Stimulated activated CD8-positive, alpha-beta memory T cell treated with anti-CD3 and anti-CD28 coated beads, Interleukin-4, amount 100 ng/mL, for 1 hour (primary cell): Measurements from ENCODE around the gene DPYD.

Experiments
- DNase-seq, 2 donors: peaks; one replicate each; pipeline ENCODE4 v3.0.0-alpha.2; 2020; ENCODE audit warnings: low read depth in 2 of 2, low spot score in 1 of 2

Gene DPYD

GRCh38 chr1:97712980-97713379 is 207.9 kb downstream of the DPYD start:
- no peak for DNase-seq

- no peak for DNase-seq
Observed at GRCh38 chr1:97711858-97712257, 209.0 kb downstream of the DPYD start.

DNA sequence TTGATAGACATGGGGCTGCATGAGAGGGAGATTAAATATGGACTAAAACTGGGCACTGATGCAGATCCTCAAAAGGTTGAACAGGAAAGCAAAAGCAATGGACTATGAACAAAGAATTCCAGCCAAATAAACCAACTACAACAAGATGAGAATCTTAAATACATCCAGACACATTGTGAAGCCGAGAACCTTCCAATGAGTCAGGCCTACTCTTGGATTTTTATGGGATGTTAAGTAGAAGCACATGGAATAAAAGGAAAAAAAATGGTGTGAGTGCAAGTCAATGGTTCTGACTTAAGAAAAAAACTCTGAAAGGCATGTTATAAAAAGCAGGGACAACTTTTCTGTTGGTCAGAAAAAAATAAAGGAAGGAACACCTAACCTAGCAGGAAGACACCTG is 227.2 kb downstream of the DPYD start:
- no peak for DNase-seq

DNA sequence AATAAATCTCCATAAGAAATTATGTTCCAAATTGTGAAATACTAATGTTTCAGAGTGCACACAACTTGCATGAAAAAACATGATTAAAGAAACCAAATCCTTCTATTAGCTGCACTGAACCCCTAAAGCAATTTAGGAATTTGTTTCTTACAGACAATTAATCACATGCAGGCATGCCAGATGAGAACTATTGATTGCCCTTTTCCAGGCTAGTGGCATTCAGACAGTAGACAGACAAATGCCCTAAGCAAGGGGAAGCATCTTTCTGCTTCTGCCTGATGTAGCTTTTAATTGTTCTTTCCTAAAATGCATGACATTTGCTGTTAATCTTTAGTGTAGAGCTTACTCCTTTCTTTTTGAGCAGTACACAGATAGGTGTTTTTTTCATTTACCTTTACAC is 229.5 kb downstream of the DPYD start:
- DNase-seq: no peak

DNA sequence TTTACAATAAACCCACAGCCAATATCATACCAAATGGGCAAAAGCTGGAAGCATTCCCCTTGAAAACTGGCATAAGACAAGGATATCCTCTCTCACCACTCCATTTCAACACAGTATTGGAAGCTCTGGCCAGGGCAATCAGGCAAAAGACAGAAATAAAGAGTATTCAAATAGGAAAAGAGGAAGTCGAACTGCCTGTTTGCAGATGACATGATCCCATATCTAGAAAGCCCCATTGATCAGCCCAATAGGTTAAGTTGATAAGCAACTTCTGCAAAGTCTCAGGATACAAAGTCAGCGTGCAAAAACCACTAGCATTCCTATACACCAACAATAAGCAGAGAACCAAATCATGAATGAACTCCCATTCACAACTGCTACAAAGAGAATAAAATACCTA is 235.5 kb downstream of the DPYD start:
- DNase-seq: no peak

GRCh38 chr1:97680894-97681293 is 239.9 kb downstream of the DPYD start:
- DNase-seq: no peak

- DNase-seq: no peak
Observed at GRCh38 chr1:97680470-97680869, 240.4 kb downstream of the DPYD start.

DNA sequence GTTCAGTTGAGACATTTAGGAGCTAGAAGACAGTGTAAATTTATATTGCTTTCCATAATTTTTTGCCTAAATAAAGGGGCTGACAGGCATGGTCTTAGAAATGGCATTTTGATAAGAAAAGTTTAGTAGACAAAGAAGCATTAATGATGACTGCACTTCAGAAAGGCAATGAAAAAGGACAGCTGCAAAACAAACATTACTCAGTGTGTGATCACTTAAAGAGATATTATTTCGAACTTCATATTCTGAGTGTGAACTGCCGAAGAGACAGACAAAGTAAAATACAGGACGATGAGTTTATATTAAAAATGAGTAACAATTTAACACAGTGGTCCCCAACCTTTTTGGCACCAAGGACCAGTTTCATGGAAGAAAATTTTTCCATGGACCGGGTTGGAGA is 243.1 kb downstream of the DPYD start:
- DNase-seq: no peak

GRCh38 chr1:97674517-97674916 is 246.3 kb downstream of the DPYD start:
- DNase-seq: no peak

GRCh38 chr1:97668945-97669344 is 251.9 kb downstream of the DPYD start:
- no peak for DNase-seq

GRCh38 chr1:97660431-97661105 is 260.3 kb downstream of the DPYD start:
- DNase-seq: no peak

GRCh38 chr1:97654876-97655585 is 265.8 kb downstream of the DPYD start:
- no peak for DNase-seq

DNA sequence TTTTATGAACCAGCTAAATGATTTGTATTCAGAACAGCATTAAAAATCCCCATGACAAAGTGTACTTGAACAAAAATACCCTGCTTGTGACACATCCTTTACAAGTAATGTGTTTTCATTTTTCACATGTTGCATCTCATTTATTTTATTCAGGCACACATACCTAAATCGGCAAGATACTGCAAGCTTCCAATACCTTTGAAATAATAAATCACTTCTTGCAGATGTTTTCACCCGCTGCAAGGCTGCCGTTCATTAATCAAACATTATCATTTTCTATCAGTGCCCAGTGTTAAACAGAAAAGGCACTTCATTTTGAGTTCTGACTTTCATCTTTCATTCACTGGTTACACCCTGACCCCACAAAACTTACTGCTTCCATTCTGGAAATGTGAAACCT is 269.6 kb downstream of the DPYD start:
- no peak for DNase-seq

DNA sequence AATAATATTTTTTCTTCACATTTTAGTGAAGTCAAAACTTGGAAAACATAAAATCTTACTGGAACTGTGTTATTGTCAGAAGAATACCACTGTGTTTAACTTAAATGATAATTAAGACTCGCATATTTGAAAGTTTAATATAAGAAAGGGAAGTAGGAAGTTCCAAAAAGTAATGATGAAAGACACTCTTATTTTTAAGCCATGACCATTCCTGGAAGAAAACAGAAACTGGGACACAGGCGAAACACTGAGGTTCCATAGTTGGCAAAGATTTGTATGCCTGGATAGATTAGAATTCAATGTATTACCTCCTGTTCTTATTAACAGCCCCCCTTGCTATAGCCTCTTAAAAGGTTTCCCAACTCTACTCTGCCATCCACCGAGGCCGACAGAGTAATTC is 271.2 kb downstream of the DPYD start:
- DNase-seq: no peak

GRCh38 chr1:97647776-97648175 is 273.1 kb downstream of the DPYD start:
- DNase-seq: no peak

DNA sequence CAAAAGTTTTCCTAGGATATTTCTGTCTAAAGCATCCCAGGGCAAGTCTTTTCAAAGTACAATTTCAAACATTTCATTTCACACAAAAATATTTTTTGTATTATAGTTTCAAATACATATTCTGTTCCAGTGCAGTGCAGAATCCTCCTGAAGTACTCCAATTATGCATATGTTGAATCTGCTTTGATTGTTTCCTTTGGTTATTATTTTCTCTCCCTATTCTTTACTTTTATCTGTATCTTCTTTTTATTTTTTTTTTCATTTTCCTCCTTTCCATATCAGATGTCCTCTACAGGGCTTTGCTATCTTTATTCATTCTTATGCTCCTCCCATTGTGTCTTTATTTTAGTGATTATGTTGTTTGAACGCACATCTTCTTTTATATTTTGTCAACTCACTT is 274.8 kb downstream of the DPYD start:
- DNase-seq: no peak

- no peak for DNase-seq
Observed at GRCh38 chr1:97640677-97641076, 280.2 kb downstream of the DPYD start.

GRCh38 chr1:97636941-97637340 is 283.9 kb downstream of the DPYD start:
- DNase-seq: no peak

- DNase-seq: no peak
Observed at GRCh38 chr1:97634758-97635157, 286.1 kb downstream of the DPYD start.

DNA sequence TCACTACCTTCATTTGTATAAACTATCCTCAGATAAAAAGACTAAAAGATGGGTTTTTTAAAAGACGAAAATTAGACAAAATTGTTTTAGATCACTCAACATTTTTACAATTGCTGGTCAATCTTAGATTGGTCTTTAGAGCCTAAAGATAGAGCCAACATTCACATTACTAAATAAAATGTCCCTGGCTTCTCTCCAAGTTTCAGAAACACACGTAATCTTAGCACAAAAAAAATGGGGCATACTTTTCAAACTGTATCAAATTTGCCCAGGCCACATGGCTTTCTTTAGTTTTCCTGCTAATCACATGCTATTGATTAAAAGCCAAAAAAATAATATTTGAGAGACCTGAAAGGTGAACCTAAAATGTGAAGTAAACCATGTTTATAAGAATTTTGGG is 288.1 kb downstream of the DPYD start:
- no peak for DNase-seq

DNA sequence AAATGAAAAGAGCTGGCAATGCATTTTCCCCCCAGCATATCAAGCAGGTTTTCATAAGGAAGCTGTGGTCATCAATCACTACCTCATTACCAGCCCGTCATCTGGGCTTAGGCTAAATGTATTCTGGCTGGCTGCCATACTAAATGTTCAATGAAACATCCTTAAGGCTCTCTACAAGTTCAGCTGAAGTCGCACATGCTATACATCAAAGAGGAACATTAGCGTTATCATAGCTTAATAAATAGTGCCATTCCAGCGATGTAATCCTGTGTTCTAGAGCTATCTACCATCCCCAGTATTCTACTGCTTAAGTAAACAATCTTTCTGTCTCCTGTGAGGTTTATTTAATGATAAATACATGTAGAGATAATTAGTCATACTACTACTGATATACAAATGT is 288.8 kb downstream of the DPYD start:
- no peak for DNase-seq

- DNase-seq: no peak
Observed at GRCh38 chr1:97630948-97631347, 289.9 kb downstream of the DPYD start.

DNA sequence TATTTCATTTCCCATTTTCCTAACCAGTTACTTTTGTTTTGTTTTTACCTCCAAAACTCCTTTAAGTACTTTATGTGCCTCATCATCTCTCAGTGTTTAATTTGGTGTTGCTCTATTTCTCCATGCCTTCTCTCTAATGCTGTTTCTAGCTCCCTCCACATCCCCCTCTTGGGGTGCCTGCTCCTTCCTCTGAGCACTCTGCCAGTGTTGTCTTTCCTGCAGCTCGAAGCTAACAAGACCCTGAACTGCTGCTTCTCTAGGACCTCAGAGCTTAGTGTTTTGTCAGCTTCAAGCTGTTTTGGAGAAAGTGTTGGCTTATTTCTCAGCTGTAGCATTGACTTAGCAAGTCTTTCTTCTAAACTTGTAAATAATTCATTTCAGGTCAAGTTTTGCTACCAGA is 290.6 kb downstream of the DPYD start:
- no peak for DNase-seq
